ENCODE data around the gene NOTO.

Gene NOTO

DNA sequence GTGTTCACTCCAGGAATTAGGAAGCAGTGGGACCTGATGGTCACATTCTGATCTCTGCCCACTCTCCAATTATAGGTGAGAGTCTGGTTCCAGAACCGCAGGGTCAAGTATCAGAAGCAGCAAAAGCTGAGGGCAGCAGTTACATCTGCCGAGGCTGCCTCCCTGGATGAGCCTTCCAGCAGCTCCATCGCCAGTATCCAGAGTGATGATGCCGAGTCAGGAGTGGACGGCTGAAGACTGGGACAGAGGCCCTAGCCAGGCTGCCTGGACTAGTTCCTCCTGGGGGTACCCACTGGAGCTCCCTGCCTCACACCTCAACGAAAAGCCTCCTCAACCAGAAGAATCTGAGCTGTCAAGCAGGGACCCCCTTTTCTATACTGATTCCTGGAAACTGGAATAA lies 8.3 kb downstream of the NOTO start:
- Histone ChIP-seq H2AFZ (ENCODE audit: insufficient read depth, low read length, poor library complexity) (no peak overlapping the region), H3K18ac (ENCODE audit: low read length) (no peak overlapping the region), H3K9me3 (ENCODE audit: insufficient read depth, low read depth, low read length) (no peaks in the 10 kb centered on the region), H3K14ac (ENCODE audit: low read length) (no peak overlapping the region), H2BK5ac (ENCODE audit: low read depth, low read length, poor library complexity) (no peak overlapping the region), H2AK5ac (ENCODE audit: low read length) (no peak overlapping the region), H3K4me2 (ENCODE audit: low read length) (no peak overlapping the region), H4K12ac (ENCODE audit: low read depth, low read length) (no peak overlapping the region), H3K79me2 (ENCODE audit: control insufficient read depth, insufficient read depth, low read length, poor library complexity) (peaks cover 5% of the 10 kb centered on the region), H3K4me3 (ENCODE audit: low read depth, low read length) (no peak overlapping the region), H4K91ac (ENCODE audit: low read depth, low read length) (no peak overlapping the region), H3K4ac (ENCODE audit: low read depth, low read length) (no peak overlapping the region), H2BK12ac (ENCODE audit: low read length) (no peak overlapping the region), H3K36me3 (ENCODE audit: control insufficient read depth in 1 of 2, insufficient read depth in 2 of 2, low read length in 2 of 2) (no peaks in the 10 kb centered on the region), H3K79me1 (ENCODE audit: low read length) (peaks cover 5% of the 10 kb centered on the region), H2BK120ac (ENCODE audit: insufficient read depth, low read length, poor library complexity) (no peak overlapping the region), H4K8ac (ENCODE audit: low read depth, low read length) (no peak overlapping the region), H3K27ac (ENCODE audit: low read depth, low read length) (no peak overlapping the region), H3K23ac (ENCODE audit: low read length) (no peak overlapping the region), H3K9ac (ENCODE audit: low read length) (no peak overlapping the region), H3K4me1 (ENCODE audit: control insufficient read depth in 1 of 2, insufficient read depth in 2 of 2, low read length in 2 of 2) (peaks cover 0 to 5% of the 10 kb centered on the region in 2 experiments), H3K27me3 (ENCODE audit: insufficient read depth, low read length) (no peaks in the 10 kb centered on the region)
- no peak for DNase-seq
- WGBS (ENCODE audit: extremely low coverage, insufficient coverage, insufficient read length): no CpG with 5 or more reads among the region's 6 CpGs

DNA sequence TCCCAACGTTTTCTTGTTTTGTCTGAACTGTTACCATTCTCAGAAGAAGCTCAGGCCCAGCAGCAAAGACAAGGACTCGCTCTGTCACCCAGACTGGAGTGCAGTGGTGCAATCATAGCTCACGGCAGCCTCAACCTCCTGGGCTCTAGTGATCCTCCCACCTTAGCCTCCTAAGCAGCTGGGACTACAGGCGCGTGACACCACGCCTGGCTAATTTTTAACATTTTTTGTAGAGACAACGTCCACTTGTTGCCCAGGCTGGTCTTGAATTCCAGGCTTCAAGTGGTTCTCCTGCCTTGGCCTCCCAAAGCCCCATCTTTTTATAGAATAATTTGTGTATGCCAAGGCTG lies 9.7 kb downstream of the NOTO start:
- Histone ChIP-seq H3K27me3 (ENCODE audit: insufficient read depth, low read length) (no peaks in the 10 kb centered on the region), H3K79me2 (ENCODE audit: control insufficient read depth, insufficient read depth, low read length, poor library complexity) (peaks cover 5% of the 10 kb centered on the region), H3K79me1 (ENCODE audit: low read length) (peaks cover 5% of the 10 kb centered on the region), H3K4me3 (ENCODE audit: low read depth, low read length) (no peak overlapping the region), H2AK5ac (ENCODE audit: low read length) (no peak overlapping the region), H3K4me2 (ENCODE audit: low read length) (no peak overlapping the region), H3K4me1 (ENCODE audit: control insufficient read depth in 1 of 2, insufficient read depth in 2 of 2, low read length in 2 of 2) (peaks cover 0 to 5% of the 10 kb centered on the region in 2 experiments), H2BK120ac (ENCODE audit: insufficient read depth, low read length, poor library complexity) (no peak overlapping the region), H3K18ac (ENCODE audit: low read length) (no peak overlapping the region), H3K27ac (ENCODE audit: low read depth, low read length) (no peak overlapping the region), H3K9me3 (ENCODE audit: insufficient read depth, low read depth, low read length) (no peaks in the 10 kb centered on the region), H4K12ac (ENCODE audit: low read depth, low read length) (no peak overlapping the region), H3K4ac (ENCODE audit: low read depth, low read length) (no peak overlapping the region), H2BK5ac (ENCODE audit: low read depth, low read length, poor library complexity) (no peak overlapping the region), H4K91ac (ENCODE audit: low read depth, low read length) (no peak overlapping the region), H3K23ac (ENCODE audit: low read length) (no peak overlapping the region), H3K36me3 (ENCODE audit: control insufficient read depth in 1 of 2, insufficient read depth in 2 of 2, low read length in 2 of 2) (no peaks in the 10 kb centered on the region), H3K9ac (ENCODE audit: low read length) (no peak overlapping the region), H4K8ac (ENCODE audit: low read depth, low read length) (no peak overlapping the region), H3K14ac (ENCODE audit: low read length) (no peak overlapping the region), H2AFZ (ENCODE audit: insufficient read depth, low read length, poor library complexity) (no peak overlapping the region), H2BK12ac (ENCODE audit: low read length) (no peak overlapping the region)
- no CpG with 5 or more reads among the region's 7 CpGs for WGBS (ENCODE audit: extremely low coverage, insufficient coverage, insufficient read length)
- peak; percentile 7 to 41 for DNase-seq

DNA sequence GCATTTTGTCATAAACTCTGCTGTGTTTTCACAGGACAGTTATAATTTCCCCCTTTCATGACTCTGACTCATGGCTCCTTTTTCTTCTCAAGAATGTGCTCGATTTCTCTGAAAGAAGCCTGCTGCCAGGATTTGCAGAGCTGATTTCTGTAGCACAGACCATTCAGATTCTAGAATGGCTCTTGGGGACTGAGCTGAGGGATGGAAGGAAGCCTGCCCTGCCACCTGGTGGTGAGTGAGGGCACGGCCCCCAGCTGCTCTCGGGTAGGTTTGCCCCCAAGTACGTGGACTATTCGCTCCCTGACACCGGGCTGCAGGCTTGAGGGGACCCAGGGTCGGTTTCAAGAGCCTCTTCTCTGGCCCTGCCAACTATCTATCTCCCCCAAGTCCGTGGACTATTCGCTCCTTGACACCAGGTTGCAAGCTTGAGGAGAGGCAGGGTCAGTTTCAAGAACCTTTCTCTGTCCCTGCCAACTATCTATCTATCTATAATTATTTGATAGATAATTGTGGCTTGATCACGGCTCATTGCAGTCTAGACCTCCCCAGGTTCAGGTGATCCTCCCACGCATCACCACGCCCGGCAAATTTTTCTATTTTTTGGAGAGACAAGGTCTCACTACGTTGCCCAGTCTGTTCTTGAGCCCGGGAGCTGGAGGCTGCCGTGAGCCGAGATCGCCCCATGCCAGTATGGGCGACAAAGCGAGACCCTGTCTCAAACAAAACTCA lies 10.2 kb downstream of the NOTO start:
- no CpG with 5 or more reads among the region's 20 CpGs for WGBS (ENCODE audit: extremely low coverage, insufficient coverage, insufficient read length)
- Histone ChIP-seq H3K4me2 (ENCODE audit: low read length) (no peak overlapping the region), H3K27ac (ENCODE audit: low read depth, low read length) (no peak overlapping the region), H2AK5ac (ENCODE audit: low read length) (no peak overlapping the region), H4K91ac (ENCODE audit: low read depth, low read length) (no peak overlapping the region), H3K4ac (ENCODE audit: low read depth, low read length) (no peak overlapping the region), H2BK5ac (ENCODE audit: low read depth, low read length, poor library complexity) (no peak overlapping the region), H3K9ac (ENCODE audit: low read length) (no peak overlapping the region), H3K36me3 (ENCODE audit: control insufficient read depth in 1 of 2, insufficient read depth in 2 of 2, low read length in 2 of 2) (no peaks in the 10 kb centered on the region), H3K4me1 (ENCODE audit: control insufficient read depth in 1 of 2, insufficient read depth in 2 of 2, low read length in 2 of 2) (peaks cover 0 to 5% of the 10 kb centered on the region in 2 experiments), H2AFZ (ENCODE audit: insufficient read depth, low read length, poor library complexity) (no peak overlapping the region), H3K4me3 (ENCODE audit: low read depth, low read length) (no peak overlapping the region), H3K79me2 (ENCODE audit: control insufficient read depth, insufficient read depth, low read length, poor library complexity) (peaks cover 5% of the 10 kb centered on the region), H3K18ac (ENCODE audit: low read length) (no peak overlapping the region), H2BK120ac (ENCODE audit: insufficient read depth, low read length, poor library complexity) (no peak overlapping the region), H3K79me1 (ENCODE audit: low read length) (peaks cover 5% of the 10 kb centered on the region), H4K12ac (ENCODE audit: low read depth, low read length) (no peak overlapping the region), H2BK12ac (ENCODE audit: low read length) (no peak overlapping the region), H4K8ac (ENCODE audit: low read depth, low read length) (no peak overlapping the region), H3K27me3 (ENCODE audit: insufficient read depth, low read length) (no peaks in the 10 kb centered on the region), H3K23ac (ENCODE audit: low read length) (no peak overlapping the region), H3K9me3 (ENCODE audit: insufficient read depth, low read depth, low read length) (no peaks in the 10 kb centered on the region), H3K14ac (ENCODE audit: low read length) (no peak overlapping the region)
- DNase-seq: peak; percentile 71 to 80

DNA sequence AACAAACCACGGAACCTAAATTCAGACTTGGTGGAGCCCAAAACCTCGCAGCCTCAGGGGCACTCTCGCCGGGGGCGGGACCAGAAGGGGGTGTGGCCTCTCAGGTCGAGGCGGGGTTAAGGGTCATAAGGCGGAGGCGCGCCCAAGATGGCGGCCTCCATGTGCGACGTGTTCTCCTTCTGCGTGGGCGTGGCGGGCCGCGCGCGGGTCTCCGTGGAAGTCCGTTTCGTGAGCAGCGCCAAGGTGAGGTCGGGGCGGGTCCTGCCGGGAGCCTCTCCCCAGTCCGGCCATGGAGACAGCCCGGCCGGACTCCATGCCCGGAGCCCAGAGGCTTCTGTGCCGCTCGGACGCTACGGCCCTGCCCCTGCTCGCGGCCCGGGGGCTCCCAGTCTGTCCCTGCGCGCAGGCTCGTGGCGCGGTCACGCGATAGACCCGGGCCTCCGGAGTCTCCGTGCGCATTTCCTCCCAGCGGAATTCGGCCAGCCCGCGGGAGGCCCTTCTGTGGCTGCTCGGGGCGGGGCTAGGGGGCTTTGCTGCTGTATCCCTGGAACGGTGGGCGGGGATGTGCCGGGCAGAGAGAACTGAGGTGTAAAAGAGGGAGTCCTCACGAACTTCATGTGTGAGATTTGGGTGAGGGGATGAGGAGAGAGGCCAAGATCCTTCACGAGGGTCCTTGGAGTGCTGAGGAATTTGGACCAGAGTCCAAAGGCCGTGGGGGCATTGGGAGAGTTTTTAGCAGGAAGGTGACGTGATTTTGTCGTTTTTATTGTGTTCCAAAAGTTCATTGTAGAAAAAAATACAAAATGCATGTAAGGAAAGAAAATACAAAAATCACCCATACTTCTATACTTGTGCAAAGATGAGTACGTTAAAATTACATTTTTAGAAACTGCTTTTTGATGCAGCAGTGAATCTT lies 12.0 kb downstream of the NOTO start, which contains the start of gene SMYD5:
Gene SMYD5 (plus strand): TSS at position 126 of the 916 bp plus-strand sequence. CDS start 22 bp downstream, at position 148.
- H4K8ac ChIP-seq (ENCODE audit: low read depth, low read length): peak within 1 kb of the TSS; percentile 89
- H3K4me3 ChIP-seq (ENCODE audit: low read depth, low read length): peak within 1 kb of the TSS; percentile 95
- H2AFZ ChIP-seq (ENCODE audit: insufficient read depth, low read length, poor library complexity): peak within 1 kb of the TSS; percentile 92
- H2BK120ac ChIP-seq (ENCODE audit: insufficient read depth, low read length, poor library complexity): peak within 1 kb of the TSS; percentile 52
- peak within 1 kb of the TSS; percentile 74 for H3K9ac ChIP-seq (ENCODE audit: low read length)
- H2BK12ac ChIP-seq (ENCODE audit: low read length): no peak within 1 kb of the TSS
- peaks cover 5% of the 10 kb centered on the region for H3K79me1 ChIP-seq (ENCODE audit: low read length)
- H3K9me3 ChIP-seq (ENCODE audit: insufficient read depth, low read depth, low read length): no peaks in the 10 kb centered on the region
- H2AK5ac ChIP-seq (ENCODE audit: low read length): peak within 1 kb of the TSS; percentile 50
- H3K27me3 ChIP-seq (ENCODE audit: insufficient read depth, low read length): no peaks in the 10 kb centered on the region
- peak within 1 kb of the TSS; percentile 78 for H3K14ac ChIP-seq (ENCODE audit: low read length)
- peak within 1 kb of the TSS; percentile 28 for H3K27ac ChIP-seq (ENCODE audit: low read depth, low read length)
- peak within 1 kb of the TSS; percentile 85 for H4K91ac ChIP-seq (ENCODE audit: low read depth, low read length)
- H3K4ac ChIP-seq (ENCODE audit: low read depth, low read length): peak within 1 kb of the TSS; percentile 44
- peak within 1 kb of the TSS; percentile 88 for H3K4me2 ChIP-seq (ENCODE audit: low read length)
- no peak within 1 kb of the TSS for H2BK5ac ChIP-seq (ENCODE audit: low read depth, low read length, poor library complexity)
- H3K79me2 ChIP-seq (ENCODE audit: control insufficient read depth, insufficient read depth, low read length, poor library complexity): peaks cover 5% of the 10 kb centered on the region
- no peak within 1 kb of the TSS for H3K23ac ChIP-seq (ENCODE audit: low read length)
- peaks cover 0 to 5% of the 10 kb centered on the region in 2 experiments for H3K4me1 ChIP-seq (ENCODE audit: control insufficient read depth in 1 of 2, insufficient read depth in 2 of 2, low read length in 2 of 2)
- no CpG with 5 or more reads among the region's 64 CpGs for WGBS (ENCODE audit: extremely low coverage, insufficient coverage, insufficient read length)
- DNase-seq: peak; percentile 76 to 92
- H3K18ac ChIP-seq (ENCODE audit: low read length): peak within 1 kb of the TSS; percentile 14
- peak within 1 kb of the TSS; percentile 85 for H4K12ac ChIP-seq (ENCODE audit: low read depth, low read length)
- peaks cover 0 to 3% of the 10 kb centered on the region in 2 experiments for H3K36me3 ChIP-seq (ENCODE audit: control insufficient read depth in 1 of 2, insufficient read depth in 2 of 2, low read length in 2 of 2)

Data from trophoblast cell (in vitro differentiated cells and primary cell).